Fibroblast of pulmonary artery (primary cell): ENCODE results near the gene SEC23IP.

Source experiments
- DNase-seq: peaks from one replicate; pipeline ENCODE4 v3.0.0-alpha.2; 2010; ENCODE audit warnings: low read depth
- H3K4me3 ChIP-seq: replicated peaks from 2 replicates; pipeline ENCODE4 v1.5.1; 2011; ENCODE audit warnings: low read depth, mild to moderate bottlenecking, control low read depth, low read length, moderate library complexity
- TF ChIP-seq, protein P1 (sequence below): IDR thresholded peaks from 2 replicates; pipeline ENCODE4 v1.5.1; 2011; ENCODE audit warnings: mild to moderate bottlenecking, control low read depth, low read length, inconsistent platforms; ENCODE audit errors: missing control alignments

SEC23IP gene

DNA sequence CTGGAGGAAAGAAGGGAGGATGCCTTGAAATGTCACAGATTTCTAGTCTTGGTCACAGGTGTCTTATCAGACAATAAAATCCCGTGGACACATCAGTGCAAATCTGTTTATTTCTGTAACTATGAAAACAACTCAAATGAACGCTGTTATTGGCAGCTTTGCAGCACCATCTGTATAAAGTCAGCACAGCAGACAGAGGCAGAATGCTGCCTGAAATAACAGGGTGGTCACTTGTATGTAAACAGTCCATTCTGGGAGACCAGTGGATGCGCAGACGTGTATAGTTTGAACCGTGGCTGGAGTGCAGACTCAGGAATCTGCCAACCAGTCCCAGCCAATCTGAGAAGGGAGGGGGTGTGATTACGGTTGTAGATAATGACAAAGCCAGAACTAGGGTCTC is 54.8 kb downstream of the SEC23IP start:
- DNase-seq, result peak; percentile 9
- H3K4me3 ChIP-seq, result no peak overlapping the region

DNA sequence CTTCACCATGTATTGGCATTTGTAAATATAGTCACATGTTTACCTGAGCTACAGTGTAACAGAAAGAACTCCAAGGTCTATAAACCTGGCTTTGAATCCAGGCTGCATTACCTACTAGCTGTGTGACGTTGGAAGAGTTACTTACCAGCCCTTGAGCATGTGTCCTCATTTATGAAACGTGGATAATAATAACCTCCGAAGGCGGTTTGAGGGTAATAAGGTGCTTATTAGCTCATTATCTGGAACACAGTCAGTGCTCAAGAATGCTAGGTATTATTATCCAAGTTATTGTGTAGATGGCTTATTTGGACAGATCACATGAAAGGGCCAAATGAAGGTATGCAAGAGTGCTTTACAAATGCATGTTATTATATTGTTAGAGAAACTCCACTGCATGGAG is 64.9 kb downstream of the SEC23IP start:
- H3K4me3 ChIP-seq, result no peak overlapping the region
- TF ChIP-seq, protein P1, sequence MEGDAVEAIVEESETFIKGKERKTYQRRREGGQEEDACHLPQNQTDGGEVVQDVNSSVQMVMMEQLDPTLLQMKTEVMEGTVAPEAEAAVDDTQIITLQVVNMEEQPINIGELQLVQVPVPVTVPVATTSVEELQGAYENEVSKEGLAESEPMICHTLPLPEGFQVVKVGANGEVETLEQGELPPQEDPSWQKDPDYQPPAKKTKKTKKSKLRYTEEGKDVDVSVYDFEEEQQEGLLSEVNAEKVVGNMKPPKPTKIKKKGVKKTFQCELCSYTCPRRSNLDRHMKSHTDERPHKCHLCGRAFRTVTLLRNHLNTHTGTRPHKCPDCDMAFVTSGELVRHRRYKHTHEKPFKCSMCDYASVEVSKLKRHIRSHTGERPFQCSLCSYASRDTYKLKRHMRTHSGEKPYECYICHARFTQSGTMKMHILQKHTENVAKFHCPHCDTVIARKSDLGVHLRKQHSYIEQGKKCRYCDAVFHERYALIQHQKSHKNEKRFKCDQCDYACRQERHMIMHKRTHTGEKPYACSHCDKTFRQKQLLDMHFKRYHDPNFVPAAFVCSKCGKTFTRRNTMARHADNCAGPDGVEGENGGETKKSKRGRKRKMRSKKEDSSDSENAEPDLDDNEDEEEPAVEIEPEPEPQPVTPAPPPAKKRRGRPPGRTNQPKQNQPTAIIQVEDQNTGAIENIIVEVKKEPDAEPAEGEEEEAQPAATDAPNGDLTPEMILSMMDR, result no peak
- no peak for DNase-seq

More for the DNA sequence above, 54.8 kb downstream of the SEC23IP start:
- TF ChIP-seq, protein P1, result no peak

DNA sequence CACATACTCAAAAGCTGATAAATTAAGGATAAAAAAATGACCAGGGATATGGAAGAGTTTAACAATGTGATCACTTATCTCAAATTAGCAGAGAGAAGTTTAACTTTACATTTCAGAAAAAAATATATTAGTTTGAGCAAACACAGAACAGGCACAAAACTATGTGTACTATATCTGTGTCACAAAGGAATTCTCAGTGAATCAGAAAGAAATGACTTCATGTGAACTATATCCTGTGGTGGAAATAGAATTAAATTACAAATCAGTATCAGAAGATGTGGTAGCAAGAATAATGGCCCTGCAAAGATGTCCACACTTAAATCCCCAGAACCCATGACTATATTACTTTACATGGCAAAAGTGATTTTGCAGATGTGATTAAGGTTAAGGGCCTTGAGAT is 70.3 kb downstream of the SEC23IP start:
- TF ChIP-seq, protein P1, result no peak
- no peak overlapping the region for H3K4me3 ChIP-seq

DNA sequence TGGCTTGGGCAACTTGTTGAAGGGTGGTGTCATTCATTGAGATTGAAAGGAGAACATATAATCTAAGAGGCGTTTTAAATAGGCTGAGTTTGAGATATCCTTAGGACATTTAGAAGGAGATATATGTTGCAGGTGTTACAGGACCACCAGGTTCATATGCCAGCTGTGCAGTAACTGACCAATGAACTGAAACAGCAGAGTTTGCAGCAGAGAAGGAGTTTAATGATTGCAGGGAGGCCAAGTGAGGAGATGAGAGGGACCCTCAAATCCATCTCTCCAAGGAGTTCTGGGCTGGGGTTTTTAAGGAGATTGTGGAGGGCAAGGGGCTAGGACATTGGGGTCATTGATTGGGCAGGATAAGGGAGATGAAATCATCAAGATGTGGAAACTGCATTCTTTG is 74.5 kb downstream of the SEC23IP start:
- TF ChIP-seq, protein P1, result no peak
- no peak for DNase-seq
- H3K4me3 ChIP-seq, result no peak overlapping the region

More for the DNA sequence above, 70.3 kb downstream of the SEC23IP start:
- no peak for DNase-seq

DNA sequence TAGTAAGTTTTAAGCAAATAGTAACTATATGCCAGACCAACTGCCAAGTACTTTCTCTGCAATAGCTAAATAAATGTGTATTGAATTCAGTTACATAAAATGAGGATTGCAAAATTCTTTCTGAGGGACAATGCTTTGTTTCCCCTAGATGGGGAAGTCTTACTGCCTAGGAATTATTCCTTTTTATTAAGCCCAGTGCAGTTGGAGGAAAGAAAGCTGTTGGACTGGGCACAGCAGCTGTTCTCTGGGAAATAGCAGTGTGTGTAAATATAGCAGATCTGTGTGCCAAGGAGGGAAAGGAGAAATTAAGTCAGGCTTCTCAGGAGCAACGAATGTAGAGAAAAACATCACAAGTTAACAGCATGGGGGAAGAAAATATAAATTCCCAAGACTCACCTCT is 77.1 kb downstream of the SEC23IP start:
- H3K4me3 ChIP-seq, result no peak overlapping the region
- TF ChIP-seq, protein P1, result no peak
- DNase-seq, result no peak

DNA sequence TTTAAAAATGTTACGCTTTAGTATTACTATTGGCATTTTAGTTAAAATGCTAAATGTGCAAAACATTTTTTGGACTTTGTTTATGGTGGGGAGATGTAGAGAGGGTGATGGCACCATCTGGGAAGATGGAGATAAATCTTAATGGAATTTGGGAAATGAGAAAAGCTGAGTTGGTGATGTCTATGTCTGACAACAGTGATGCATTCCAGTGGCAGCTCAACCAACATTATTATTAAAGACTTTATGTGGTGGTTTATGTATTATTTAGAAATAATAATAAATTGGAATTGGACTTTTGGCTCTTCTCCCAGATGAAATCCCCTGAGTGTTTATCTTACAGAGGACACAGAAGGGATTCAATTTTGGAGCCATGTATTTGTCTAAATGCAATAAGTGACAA is 77.6 kb downstream of the SEC23IP start:
- TF ChIP-seq, protein P1, result no peak
- H3K4me3 ChIP-seq, result no peak overlapping the region
- no peak for DNase-seq

DNA sequence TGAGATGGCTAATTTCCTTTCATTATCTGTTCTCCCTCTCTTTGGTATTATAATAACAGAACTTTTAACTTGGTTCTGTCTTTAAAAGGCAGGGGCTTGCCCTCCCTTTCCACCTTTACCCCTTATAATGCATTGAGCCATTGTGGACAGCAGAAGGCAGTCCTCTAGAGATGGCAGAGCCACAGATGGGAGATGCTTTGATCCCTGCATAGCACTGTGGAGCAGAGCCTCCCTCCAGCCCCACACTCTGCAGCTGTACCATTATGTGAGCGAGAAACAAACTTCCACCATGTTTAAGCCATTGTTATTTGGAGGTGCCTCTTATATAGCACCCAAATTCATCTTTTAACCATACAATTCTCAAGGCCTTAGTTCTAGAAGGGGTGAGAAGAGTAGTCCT is 78.4 kb downstream of the SEC23IP start:
- H3K4me3 ChIP-seq, result no peak overlapping the region
- DNase-seq, result no peak
- TF ChIP-seq, protein P1, result no peak
